Activated gamma-delta T cell treated with Interleukin-2 at 50 U/mL for 16 hours (primary cell): ENCODE measurements around the gene TROAP.
A peak's percentile ranks its signal among the peaks of the same experiment; 100 is the strongest.
"Not testable (repeated sequence)": the region's sequence is repeated elsewhere in the genome, so short reads cannot be mapped to it uniquely, and the experiment has no call there.

Experiments used
- DNase-seq: peaks from one replicate; pipeline ENCODE4 v3.0.0-alpha.2; 2020

Gene TROAP

GRCh38 chr12:49330631-49331379 lies 7.8 kb downstream of the TROAP start:
- no peak for DNase-seq

DNA sequence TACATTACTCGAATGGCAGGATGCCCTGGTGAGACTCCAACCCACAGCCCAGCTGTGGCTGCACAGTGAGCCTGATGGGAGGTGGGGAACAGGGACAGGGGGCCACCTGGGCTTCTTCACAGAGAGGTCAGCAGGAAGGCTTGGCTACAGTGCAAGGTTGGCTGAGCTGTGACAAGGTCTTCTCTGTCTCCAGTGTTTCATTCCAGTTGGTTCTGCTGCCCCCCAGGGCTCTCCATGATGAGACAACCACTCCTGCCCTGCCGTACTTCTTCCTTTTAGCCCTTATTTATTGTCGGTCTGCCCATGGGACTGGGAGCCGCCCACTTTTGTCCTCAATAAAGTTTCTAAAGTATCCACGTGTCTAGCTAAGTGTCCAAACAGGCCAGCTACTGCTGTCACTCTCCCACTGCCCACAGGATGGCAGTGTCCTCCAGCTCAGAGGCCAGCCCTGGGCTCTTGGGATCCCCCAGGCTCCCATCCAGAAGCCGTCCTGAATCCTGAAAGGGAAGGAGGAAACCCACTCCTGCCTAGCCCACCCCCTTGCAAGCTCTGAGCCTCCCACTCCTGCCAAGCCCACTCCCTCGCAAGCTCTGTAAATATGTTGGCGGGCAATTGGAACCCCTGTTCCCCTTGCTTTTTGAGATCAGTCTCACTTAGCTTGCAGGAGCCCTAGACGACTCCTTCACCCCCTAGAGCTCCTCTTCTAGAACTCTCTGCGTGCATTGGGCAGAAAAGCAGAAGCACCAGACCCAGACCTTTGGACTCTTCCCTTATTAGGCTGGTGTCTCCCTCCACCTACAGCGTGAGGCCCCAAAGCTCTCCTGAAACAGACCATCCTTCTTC lies 8.5 kb downstream of the TROAP start:
- DNase-seq = no peak

DNA sequence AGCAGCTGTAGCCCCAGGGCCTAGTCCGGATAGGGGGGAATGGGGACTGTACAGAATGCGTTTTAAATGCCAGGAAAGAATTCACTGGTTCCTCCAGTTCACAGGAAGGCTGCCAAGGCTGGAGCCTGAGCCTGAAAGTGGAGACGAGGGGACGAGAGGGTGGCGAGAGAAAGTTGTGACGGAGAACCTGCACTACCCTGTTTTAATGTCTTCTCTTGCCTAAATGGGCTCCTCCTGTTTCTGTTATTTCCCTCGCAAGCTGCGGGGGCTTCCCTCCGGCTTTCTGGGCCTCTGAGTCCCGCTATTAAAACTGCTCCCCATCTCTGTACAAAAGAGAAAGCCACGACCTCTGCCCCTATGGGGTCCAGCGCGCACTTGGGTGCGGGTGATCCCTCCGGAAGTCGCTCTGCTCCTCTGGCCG lies 9.4 kb downstream of the TROAP start:
- no peak for DNase-seq

GRCh38 chr12:49332891-49333371 lies 9.9 kb downstream of the TROAP start:
- DNase-seq = no peak

DNA sequence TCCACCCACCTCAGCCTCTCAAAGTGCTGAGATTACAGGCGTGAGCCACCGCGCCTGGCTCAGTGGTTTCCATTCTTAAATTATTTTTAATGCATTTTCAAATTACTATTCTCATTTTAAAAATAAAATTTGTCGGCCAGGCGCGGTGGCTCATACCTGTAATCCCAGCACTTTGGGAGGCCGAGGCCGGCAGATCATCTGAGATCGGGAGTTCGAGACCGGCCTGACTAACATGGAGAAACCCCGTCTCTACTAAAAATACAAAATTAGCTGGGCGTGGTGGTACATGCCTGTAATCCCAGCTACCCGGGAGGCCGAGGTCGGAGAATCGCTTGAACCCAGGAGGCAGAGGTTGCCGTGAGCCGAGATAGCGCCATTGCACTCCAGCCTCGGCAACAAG lies 10.7 kb downstream of the TROAP start:
- DNase-seq = not testable (repeated sequence)

GRCh38 chr12:49334226-49334625 lies 11.2 kb downstream of the TROAP start:
- DNase-seq = no peak

- no peak for DNase-seq
These were observed 11.6 kb downstream of the TROAP start for GRCh38 chr12:49334681-49335080.

GRCh38 chr12:49335118-49335954 lies 12.3 kb downstream of the TROAP start:
- DNase-seq = no peak

DNA sequence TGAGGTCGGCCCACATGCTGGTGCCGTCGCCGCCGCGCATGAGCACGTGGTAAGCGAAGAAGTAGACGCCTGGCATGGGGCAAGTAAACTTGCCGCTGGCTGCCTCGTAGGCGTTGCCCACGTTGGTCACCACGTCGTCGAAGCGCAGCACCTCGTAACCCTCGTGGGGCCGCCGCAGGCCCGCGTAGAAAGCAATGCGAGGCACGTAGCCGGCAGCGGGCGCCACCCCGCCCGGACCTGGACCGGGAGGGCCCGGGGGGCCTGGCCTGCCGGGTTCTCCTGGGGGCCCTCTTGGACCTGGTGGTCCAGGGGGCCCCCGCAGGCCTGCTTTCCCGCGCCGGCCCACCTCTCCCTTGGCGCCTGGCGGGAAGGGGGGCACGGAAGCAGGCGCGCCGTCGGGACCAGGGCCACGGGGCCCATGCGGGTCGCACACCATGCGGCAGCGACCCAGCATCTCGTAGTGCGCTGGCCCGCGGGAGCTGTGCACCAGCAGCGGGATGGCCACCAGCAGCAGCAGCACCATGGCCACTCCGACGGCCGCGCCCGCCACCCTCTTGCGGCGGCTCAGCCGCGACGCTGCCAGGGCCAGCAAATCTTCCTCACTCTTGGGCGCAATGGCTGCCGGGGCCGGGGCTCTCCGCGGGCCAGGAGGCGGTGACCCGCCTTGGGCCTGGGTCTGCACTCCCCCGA lies 13.0 kb downstream of the TROAP start:
- no peak for DNase-seq

DNA sequence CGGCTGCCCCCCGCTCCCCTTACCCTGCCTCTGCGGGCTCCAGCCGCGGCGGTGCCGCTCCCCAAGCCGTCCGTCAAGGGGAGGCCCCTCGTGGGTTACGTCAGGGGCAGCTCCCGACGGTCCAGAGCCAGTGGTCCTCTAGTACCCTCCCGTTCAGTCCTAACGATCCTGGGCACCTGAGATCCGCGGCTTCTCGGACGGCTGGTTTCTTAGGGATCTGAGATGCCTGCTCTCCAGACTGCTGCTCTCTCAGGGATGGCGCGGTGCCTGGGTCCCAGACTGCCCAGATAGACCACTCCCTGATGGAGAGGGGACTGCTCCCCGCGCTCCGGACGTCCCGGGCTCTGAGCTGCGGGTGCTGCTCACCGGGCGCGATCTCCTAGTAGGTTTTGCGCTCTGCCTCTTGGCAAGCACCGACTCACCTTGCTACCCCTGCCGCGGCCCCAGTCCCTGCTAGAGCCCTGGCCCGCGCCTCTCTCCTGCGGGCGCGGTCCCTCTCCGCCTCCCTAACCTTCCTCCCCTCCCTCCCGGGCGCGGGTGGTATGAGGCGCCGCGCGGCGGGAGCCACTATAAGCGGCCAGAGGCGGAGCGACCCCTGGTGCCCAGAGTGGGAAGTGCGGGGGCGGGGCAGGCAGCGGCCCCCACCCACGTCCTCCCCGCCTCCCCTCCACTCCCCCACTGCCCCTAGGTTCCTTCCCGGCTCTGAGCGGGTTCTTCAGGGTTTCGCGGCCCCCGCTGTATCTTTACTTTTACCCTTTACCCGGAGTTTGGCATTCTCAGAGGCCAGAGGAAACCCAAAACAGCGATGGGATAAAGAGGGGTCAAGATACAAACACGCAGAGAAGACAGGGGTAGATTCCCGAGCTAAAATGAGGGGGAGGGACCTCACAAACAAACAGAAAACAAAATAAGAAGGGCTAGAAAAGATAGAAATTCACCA lies 13.9 kb downstream of the TROAP start, which contains the start of gene C1QL4:
Gene C1QL4 (minus strand): TSS at position 544 of the 940 bp plus-strand sequence. CDS start 711 bp downstream, outside the sequence.
- peak; percentile 91 for DNase-seq

DNA sequence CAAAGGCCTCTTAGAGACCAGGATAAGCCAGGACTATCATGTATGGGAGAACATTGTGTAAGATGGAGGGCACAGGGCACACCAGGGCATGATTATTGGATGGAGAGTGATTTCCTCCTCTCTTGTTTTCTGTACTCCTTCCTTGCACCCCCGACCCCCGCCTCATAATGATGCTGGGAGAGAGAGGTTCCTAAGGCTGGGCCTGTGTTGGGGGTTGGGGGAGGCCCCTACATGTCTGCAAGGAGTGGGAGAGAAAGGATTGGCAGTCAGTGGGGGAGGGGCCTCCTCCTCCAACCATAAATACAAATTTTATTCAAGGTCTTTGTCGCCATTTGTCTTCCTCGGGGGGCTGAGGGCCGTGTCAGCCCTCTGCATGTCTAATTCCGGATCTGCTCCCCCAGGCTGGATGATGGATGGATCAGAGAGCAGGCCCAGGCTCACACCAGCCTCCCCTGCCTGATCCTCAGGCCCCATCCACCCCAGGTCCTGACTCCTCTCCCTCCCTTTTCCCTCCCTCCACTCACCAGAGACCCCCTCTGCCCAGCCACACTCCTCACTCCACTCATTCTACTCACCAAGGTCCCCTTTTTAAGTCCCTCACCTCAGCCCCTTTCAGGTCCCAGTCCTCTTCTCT lies 15.9 kb downstream of the TROAP start:
- DNase-seq = no peak

GRCh38 chr12:49339464-49339861 lies 16.4 kb downstream of the TROAP start:
- DNase-seq = no peak

- no peak for DNase-seq
These were observed 17.2 kb downstream of the TROAP start for GRCh38 chr12:49340095-49340870.

DNA sequence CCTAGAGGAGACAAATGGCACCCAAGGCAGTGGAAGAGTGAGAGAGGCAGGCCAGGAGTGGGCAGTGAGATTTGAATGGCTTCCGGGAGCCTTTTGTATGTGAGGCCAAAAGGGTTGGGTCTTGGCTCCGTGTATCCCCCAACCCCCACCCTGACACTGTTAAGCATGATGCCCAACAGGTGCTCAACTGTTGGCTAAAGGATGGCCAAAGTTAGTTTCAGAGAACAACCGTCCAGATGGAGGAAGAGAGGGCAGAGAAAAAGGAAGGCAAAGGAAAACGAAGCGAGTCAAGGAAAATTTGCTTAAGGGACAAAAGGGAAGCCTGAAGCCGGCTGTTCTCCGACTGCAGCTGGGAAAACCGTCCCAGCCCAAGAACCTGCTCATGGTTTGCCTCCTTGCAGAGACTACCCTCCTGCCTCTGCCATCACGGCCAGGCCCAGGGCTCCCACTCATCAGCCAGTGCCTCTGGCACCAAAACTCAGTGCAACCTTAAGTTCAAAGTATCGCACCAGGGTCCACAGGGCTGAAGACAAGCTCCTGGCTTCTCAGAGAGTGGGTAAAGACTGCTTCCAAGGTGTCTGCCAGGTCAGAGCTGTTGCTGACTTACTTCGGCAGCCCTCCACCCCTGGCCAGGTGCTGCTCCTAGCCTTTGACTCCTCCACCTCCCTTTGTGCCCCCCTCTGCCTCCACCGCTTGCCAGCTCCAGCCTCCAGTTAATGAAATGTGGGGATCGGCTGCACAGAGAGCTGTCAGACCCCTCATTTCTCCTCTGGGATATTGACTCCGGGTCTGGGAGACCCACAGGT lies 18.1 kb downstream of the TROAP start:
- no peak for DNase-seq

DNA sequence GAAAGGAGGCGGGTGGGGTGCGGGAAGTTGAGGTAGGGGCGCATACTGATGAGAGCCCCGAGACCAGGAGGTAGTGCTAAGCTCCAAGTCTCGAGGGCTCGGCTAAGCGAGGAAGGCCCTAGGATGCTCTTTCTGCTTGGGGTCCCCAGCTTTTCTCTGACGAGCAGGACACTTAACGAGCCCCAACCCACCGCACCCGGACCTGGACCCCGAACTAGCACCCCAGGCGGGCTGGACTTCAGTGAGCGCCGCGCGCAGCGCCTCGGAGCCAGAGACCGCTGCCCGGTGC lies 18.7 kb downstream of the TROAP start:
- no peak for DNase-seq

- peak; percentile 63 for DNase-seq
These were observed 19.2 kb downstream of the TROAP start for GRCh38 chr12:49342066-49342913.

DNA sequence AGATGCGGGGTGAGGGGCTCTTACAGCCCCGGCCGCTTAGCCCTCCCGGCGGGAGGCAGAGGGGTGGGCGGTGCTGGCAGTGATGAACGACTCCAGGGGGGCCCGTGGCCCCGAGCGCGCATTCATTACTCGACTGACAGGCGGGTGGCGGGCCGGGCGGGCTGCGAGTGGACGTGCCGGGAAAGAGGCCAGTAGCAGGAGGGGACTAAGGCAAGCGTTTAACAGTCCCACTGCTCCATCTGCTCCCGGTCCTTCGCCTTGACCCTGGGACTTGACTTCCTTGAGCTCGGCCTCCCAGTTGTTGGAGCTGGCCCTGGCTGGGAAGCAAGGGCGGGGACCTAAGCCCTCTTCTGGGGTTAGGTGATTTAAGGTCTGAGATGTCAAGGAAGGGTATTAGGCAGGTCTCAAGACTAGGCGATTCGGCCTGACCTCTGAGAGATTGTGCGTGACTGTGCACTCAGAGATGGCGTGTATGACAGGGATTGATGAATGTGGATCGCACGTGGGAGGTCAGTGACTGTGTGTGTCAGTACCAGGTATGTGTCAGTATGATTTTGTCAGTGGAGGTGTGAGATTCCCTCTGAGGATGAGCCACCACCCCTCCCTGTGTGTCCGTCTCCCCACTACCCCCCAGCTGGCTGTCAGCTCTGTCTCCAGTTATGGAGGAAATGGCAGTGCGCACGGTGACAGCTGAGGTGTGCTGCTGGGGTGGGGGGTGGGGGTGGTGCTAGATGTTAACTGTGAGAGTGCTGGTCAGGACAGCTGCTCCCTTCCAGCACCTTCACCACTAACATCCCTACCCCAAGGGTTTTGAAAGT lies 20.1 kb downstream of the TROAP start:
- DNase-seq = no peak
